SH-SY5Y (cell line): ENCODE measurements around the gene SRPK3.

Experiments
- GATA2 ChIP-seq: IDR thresholded peaks from 2 replicates; pipeline ENCODE4 v1.6.1; 2011; ENCODE audit warnings: mild to moderate bottlenecking, low read depth, low read length
- GATA3 ChIP-seq: IDR thresholded peaks from 2 replicates; pipeline ENCODE4 v1.6.1; 2011; ENCODE audit warnings: low read depth, mild to moderate bottlenecking, low read length, moderate library complexity

The SRPK3 gene

DNA sequence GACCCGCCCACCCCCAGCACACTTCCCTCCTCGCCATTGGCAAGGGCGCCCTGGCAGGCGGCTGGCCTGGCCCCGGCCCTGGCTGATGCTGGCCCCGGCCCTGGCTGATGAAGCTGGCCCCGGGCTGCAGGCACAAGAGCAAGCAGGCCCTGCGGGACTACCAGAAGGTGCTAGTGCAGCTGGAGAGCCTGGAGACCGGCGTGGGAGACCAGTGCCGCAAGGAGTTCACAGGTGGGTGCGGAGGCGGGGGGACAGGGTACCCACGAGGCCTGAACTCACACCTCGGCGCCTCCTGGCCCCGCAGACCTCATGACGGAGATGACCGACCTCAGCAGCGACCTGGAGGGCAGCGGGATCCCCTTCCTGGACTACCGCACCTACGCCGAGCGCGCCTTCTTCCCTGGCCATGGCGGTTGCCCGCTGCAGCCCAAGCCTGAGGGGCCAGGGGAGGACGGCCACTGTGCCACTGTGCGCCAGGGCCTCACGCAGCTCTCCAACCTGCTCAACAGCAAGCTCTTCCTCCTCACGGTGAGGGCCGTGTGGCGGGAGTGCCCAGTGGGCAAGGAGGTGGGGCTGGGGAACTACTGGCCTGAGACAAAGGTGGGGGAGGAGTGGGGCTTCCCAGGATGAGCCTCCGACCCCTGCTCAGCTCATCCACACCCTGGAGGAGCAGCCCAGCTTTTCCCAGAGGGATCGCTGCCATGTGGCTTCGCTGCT lies 6.1 kb upstream of the SRPK3 start:
- no peak for TF ChIP-seq GATA3
- no peak for TF ChIP-seq GATA2

- TF ChIP-seq GATA3 (no peak), GATA2 (no peak)
These were observed 5.3 kb upstream of the SRPK3 start for GRCh38 chrX:153775293-153776119.

GRCh38 chrX:153776120-153776599 lies 4.7 kb upstream of the SRPK3 start:
- TF ChIP-seq GATA2 (no peak), GATA3 (no peak)

GRCh38 chrX:153776611-153777045 lies 4.2 kb upstream of the SRPK3 start:
- TF ChIP-seq GATA3 (no peak), GATA2 (no peak)

DNA sequence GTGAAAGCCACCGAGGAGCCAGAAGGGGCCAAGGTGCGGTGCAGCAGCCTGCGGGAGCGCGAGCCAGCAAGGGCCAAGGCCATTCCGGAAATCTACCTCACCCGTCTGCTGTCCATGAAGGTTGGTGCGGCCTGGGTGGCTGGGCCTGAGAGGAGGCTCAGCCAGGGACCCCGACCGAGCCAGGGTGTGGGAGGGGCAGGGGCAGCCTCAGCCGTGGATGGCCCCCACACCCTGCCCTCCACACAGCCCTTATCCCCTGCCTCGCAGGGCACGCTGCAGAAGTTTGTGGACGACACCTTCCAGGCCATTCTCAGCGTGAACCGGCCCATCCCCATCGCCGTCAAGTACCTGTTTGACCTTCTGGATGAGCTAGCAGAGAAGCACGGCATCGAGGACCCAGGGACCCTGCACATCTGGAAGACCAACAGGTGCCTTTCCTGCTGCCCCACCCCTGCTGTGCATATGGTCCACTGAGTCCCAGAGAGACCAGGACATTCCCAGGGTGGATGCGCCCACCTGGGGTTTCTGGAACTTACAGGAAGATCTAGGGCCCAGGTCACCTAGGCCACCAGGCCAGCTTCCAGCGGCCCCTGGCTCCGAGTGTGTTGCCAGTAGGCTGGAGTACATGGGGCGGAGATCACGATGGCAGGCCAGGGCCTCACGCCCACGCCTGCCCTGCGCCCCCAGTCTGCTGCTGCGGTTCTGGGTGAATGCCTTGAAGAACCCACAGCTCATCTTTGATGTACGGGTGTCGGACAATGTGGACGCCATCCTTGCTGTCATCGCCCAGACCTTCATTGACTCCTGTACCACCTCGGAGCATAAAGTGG lies 3.4 kb upstream of the SRPK3 start:
- TF ChIP-seq GATA3, result no peak
- no peak for TF ChIP-seq GATA2

DNA sequence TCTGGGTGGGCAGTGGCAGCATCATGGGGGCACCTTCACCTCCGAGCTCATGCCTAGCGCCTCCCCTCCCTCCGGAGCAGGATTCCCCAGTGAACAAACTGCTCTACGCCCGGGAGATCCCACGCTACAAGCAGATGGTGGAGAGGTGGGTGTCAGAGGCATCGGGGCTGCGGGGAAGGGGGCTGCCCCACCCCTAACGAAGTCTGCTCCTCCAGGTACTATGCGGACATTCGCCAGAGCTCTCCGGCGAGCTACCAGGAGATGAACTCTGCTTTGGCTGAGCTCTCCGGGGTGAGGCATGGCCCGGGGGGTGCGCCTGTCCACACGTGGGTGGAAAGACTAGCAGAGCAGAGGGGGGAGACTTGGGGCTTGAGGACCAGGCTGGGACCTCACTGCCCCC lies 2.7 kb upstream of the SRPK3 start:
- TF ChIP-seq GATA3 (no peak), GATA2 (no peak)

- TF ChIP-seq GATA3 (no peak), GATA2 (no peak)
These were observed 2.1 kb upstream of the SRPK3 start for GRCh38 chrX:153778684-153779101.

- TF ChIP-seq GATA3 (no peak), GATA2 (no peak)
These were observed 757 bp upstream of the SRPK3 start for GRCh38 chrX:153779891-153780677.

DNA sequence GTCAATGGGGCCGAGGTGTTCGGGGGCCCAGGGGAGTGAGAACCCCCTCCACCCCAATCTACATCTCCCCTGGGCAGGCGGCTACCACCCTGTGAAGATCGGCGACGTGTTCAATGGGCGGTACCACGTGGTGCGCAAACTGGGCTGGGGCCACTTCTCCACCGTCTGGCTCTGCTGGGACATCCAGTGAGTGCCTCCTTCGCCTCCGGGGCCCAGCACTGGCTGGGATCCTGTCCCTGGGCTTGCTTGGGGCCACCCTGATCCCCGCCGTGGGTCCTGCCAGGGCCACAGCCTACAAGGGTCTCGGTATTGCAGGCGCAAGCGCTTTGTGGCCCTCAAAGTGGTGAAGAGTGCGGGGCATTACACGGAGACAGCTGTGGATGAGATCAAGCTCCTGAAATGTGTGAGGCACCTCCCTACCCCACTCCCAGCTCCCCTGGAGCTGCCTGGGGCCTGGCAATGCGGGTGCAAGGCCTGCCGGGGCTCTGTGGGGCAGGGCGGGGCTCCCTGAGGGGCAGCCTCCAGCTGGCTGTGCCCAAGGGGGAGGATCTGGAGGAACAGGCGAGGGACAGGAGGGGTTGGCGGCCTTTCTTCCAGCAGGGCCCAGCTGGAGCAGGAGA lies 697 bp downstream of the SRPK3 start:
- TF ChIP-seq GATA2 (no peak), GATA3 (no peak)

DNA sequence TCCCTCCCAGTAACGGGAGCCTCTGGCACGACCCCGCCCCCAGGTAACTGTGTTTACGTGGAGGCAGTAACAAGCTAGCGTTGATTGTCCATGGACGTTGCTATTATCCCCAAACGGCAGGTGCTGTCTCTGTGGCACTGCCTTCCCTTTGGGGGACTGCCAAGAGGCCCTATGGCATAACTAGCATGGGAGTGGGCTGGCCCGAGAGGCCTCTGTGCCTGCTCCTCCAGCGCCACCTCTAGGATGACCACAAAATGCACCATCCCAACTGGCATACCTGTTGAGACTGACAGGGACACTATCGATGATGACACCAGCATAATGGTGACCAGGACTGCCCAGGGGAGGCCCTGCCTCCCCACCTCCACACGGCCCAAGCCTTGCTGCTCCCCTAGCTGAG lies 1.5 kb downstream of the SRPK3 start:
- TF ChIP-seq GATA2, result no peak
- no peak for TF ChIP-seq GATA3

DNA sequence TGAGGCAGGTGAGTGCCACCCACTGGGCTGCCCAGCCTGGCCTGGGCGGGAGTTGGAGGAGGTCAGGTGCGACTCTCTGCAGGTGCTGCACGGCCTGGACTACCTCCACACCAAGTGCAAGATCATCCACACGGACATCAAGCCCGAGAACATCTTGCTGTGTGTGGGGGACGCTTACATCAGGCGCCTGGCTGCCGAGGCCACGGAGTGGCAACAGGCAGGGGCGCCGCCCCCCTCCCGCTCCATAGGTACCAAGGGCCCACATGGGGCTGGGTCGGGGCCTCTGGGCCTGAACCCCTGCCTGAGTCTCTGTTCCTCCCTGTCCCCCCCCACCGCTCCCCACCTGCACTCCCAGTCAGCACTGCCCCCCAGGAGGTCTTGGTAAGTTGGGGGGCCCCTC lies 2.0 kb downstream of the SRPK3 start:
- TF ChIP-seq GATA3, result no peak
- TF ChIP-seq GATA2, result no peak

DNA sequence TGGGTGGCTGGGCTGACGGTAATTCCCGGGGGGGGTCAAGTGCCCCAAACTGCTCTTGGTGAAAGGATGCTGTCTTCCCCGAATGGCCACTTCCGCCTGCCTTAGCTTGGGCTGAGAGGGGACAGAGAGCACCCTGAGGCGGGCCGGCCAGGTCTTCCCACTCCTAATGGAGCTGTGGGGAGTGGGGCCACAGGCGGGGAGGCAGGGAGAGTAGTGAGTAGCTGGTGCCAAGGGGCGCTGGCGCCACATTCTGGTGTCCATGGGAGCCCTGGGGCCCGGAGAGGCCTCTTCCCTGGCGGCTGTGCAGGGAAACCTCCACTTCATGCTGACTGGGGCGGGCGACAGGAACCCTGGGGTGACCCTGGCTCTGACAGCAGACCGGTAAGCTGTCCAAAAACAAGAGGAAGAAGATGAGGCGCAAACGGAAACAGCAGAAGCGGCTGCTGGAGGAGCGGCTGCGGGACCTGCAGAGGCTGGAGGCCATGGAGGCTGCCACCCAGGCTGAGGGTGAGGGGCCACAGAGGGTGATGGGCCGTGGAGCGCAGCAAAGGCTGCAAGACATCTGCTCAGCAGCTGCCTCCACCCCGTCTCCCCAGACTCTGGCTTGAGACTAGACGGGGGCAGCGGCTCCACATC lies 2.7 kb downstream of the SRPK3 start:
- TF ChIP-seq GATA3, result no peak
- no peak for TF ChIP-seq GATA2
